NCI-H2081 treated with DMSO at 0.1 percent for 48 hours (cell line): ENCODE data around the gene COL9A3.

Source experiments
- DNase-seq: peaks from one replicate; lab custom pipeline; 2025; lab: John Stamatoyannopoulos, UW

The COL9A3 gene

GRCh38 chr20:62880935-62881661, 64.2 kb downstream of the COL9A3 start:
- DNase-seq: no peak

GRCh38 chr20:62881662-62882395, 65.0 kb downstream of the COL9A3 start:
- no peak for DNase-seq

- DNase-seq: no peak
Measured at GRCh38 chr20:62882426-62882825, 65.6 kb downstream of the COL9A3 start.

- DNase-seq: no peak
Measured at GRCh38 chr20:62884556-62884955, 67.7 kb downstream of the COL9A3 start.

GRCh38 chr20:62885046-62885895, 68.4 kb downstream of the COL9A3 start:
- no peak for DNase-seq

GRCh38 chr20:62885896-62886708, 69.3 kb downstream of the COL9A3 start:
- DNase-seq: no peak

- DNase-seq: no peak
Measured at GRCh38 chr20:62886709-62887058, 69.8 kb downstream of the COL9A3 start.

- DNase-seq: no peak
Measured at GRCh38 chr20:62887152-62887859, 70.5 kb downstream of the COL9A3 start.

GRCh38 chr20:62887860-62888239, 71.0 kb downstream of the COL9A3 start:
- DNase-seq: no peak

GRCh38 chr20:62888406-62888805, 71.6 kb downstream of the COL9A3 start:
- DNase-seq: no peak

- no peak for DNase-seq
Measured at GRCh38 chr20:62888910-62889309, 72.1 kb downstream of the COL9A3 start.

- no peak for DNase-seq
Measured at GRCh38 chr20:62889411-62889810, 72.6 kb downstream of the COL9A3 start.

GRCh38 chr20:62889871-62890270, 73.0 kb downstream of the COL9A3 start:
- DNase-seq: no peak

GRCh38 chr20:62890444-62890843, 73.6 kb downstream of the COL9A3 start:
- no peak for DNase-seq
